GM23338 (cell line): ENCODE measurements around the gene MDM4. TPM values are rescaled to one million over a fixed set of nuclear protein-coding genes. Genes with fewer than 3 reads are reported as not detected.

ENCODE experiments used
- ATAC-seq: fragments of 200-7000 bp; cut with Tn5 transposase; 3 replicates; pipeline ENCODE4 v1.9.1; 2020
- DNase-seq: peaks from one replicate; pipeline ENCODE4 v3.0.0-alpha.2; 2015; ENCODE audit warnings: low spot score
- H2AFZ ChIP-seq: fragments of 200-600 bp; sonication (generic); 2 replicates; pipeline ENCODE4 v1.8.0; 2016; ENCODE audit warnings: antibody characterized with exemption, mild to moderate bottlenecking, moderate library complexity
- H3F3A ChIP-seq: fragments of 200-600 bp; sonication (generic); replicated peaks from 2 replicates; pipeline ENCODE4 v1.8.0; 2017; ENCODE audit warnings: antibody characterized with exemption, mixed run types, low read depth
- H3K27ac ChIP-seq: fragments of 200-600 bp; sonication (generic); 2 replicates; pipeline ENCODE4 v1.6.1; 2016; ENCODE audit warnings: low read depth
- H3K27me3 ChIP-seq: fragments of 200-600 bp; sonication (generic); 2 replicates; pipeline ENCODE4 v1.8.0; 2016; ENCODE audit warnings: mild to moderate bottlenecking, mixed run types, moderate library complexity; ENCODE audit not compliant: insufficient read depth
- H3K36me3 ChIP-seq: fragments of 200-600 bp; sonication (generic); 2 replicates; pipeline ENCODE4 v1.8.0; 2016; ENCODE audit warnings: mild to moderate bottlenecking; ENCODE audit not compliant: insufficient read depth
- H3K4me1 ChIP-seq: fragments of 200-600 bp; sonication (generic); 2 replicates; pipeline ENCODE4 v1.8.0; 2016; ENCODE audit warnings: mild to moderate bottlenecking, moderate library complexity; ENCODE audit not compliant: insufficient read depth
- H3K4me2 ChIP-seq: fragments of 200-600 bp; sonication (generic); 2 replicates; pipeline ENCODE4 v1.7.1; 2017; ENCODE audit warnings: mixed run types
- H3K4me3 ChIP-seq: fragments of 200-600 bp; sonication (generic); 2 replicates; pipeline ENCODE4 v1.6.1; 2016; ENCODE audit warnings: mixed run types
- H3K79me2 ChIP-seq: fragments of 200-600 bp; sonication (generic); replicated peaks from 2 replicates; pipeline ENCODE4 v1.8.0; 2017; ENCODE audit warnings: mild to moderate bottlenecking; ENCODE audit not compliant: insufficient read depth
- H3K9me2 ChIP-seq: fragments of 200-600 bp; sonication (generic); 2 replicates; pipeline ENCODE4 v1.8.0; 2017; ENCODE audit not compliant: insufficient read depth
- H4K20me1 ChIP-seq: fragments of 200-600 bp; sonication (generic); replicated peaks from 2 replicates; pipeline ENCODE4 v1.8.0; 2017; ENCODE audit warnings: mild to moderate bottlenecking; ENCODE audit not compliant: insufficient read depth
- H3K27ac Mint-ChIP-seq: 2 replicates; pipeline ENCODE4 v1.8.0; 2020; ENCODE audit warnings: inconsistent platforms, mild to moderate bottlenecking, moderate library complexity, mixed read lengths
- H3K27me3 Mint-ChIP-seq: 3 replicates; pipeline ENCODE4 v1.8.0; 2022; ENCODE audit warnings: low read depth, mild to moderate bottlenecking, moderate library complexity, mixed read lengths, inconsistent platforms; ENCODE audit not compliant: insufficient read depth, poor library complexity
- H3K36me3 Mint-ChIP-seq: 3 replicates; pipeline ENCODE4 v1.8.0; 2021; ENCODE audit warnings: low read depth, mild to moderate bottlenecking, inconsistent platforms, moderate library complexity, mixed read lengths
- H3K4me1 Mint-ChIP-seq: 3 replicates; pipeline ENCODE4 v1.8.0; 2020; ENCODE audit warnings: mild to moderate bottlenecking, inconsistent platforms, mixed read lengths
- H3K4me3 Mint-ChIP-seq: 3 replicates; pipeline ENCODE4 v1.8.0; 2021; ENCODE audit warnings: moderate library complexity, mild to moderate bottlenecking, inconsistent platforms, mixed read lengths
- H3K9me3 Mint-ChIP-seq: 3 replicates; pipeline ENCODE4 v1.8.0; 2020; ENCODE audit warnings: moderate library complexity, mild to moderate bottlenecking, inconsistent platforms, mixed read lengths
- CREB1 ChIP-seq: fragments of 250-450 bp; sonication (Bioruptor Pico); IDR thresholded peaks from 2 replicates; pipeline ENCODE4 v1.5.0; 2020; ENCODE audit warnings: low read depth, mild to moderate bottlenecking, moderate library complexity
- EZH2 ChIP-seq: fragments of 200-600 bp; sonication (generic); IDR thresholded peaks from one replicate; pipeline ENCODE4 v1.8.0; 2017; ENCODE audit warnings: antibody characterized with exemption, mild to moderate bottlenecking, low read depth; ENCODE audit not compliant: unreplicated experiment
- EZH2phosphoT487 ChIP-seq: fragments of 200-600 bp; sonication (generic); IDR thresholded peaks from one replicate; pipeline ENCODE4 v1.8.1; 2018; ENCODE audit warnings: antibody characterized with exemption; ENCODE audit not compliant: unreplicated experiment
- JUNB ChIP-seq: IDR thresholded peaks from one replicate; pipeline ENCODE4 v1.6.1; 2016; ENCODE audit warnings: antibody characterized with exemption; ENCODE audit not compliant: unreplicated experiment
- POLR2AphosphoS5 ChIP-seq: IDR thresholded peaks from 2 replicates; pipeline ENCODE4 v1.6.1; 2016; ENCODE audit warnings: antibody characterized with exemption, low read depth
- STAT1 ChIP-seq: IDR thresholded peaks from one replicate; pipeline ENCODE4 v1.6.1; 2016; ENCODE audit warnings: antibody characterized with exemption; ENCODE audit not compliant: unreplicated experiment
- ZNF114 ChIP-seq: fragments of 250-450 bp; sonication (Bioruptor Pico); IDR thresholded peaks from 2 replicates; pipeline ENCODE4 v1.5.0; 2020; ENCODE audit warnings: mild to moderate bottlenecking, moderate library complexity
- ZNF331 ChIP-seq: fragments of 250-450 bp; sonication (Bioruptor Pico); IDR thresholded peaks from 2 replicates; pipeline ENCODE4 v1.5.0; 2020; ENCODE audit warnings: low read depth, mild to moderate bottlenecking, moderate library complexity
- polyA plus RNA-seq: library from polyadenylated mRNA; unstranded; fragments of >200 nt; fragmentation: Nextera tagmentation; extraction: Ambion mirVana; gene quantifications from 2 replicates; pipeline ENCODE4 v1.2.1, GENCODE V29; 2016
- total RNA-seq: library from RNA; depleted of rRNA; stranded (reverse); fragments of >200 nt; shearing (Covaris generic); gene quantifications from 2 replicates; pipeline ENCODE4 v1.2.3, GENCODE V29; 2014
- TF ChIP-seq, protein P1 (sequence below): fragments of 250-450 bp; sonication (Bioruptor Pico); IDR thresholded peaks from 2 replicates; pipeline ENCODE4 v1.5.0; 2020; ENCODE audit warnings: mild to moderate bottlenecking, moderate library complexity
- TF ChIP-seq, protein P2 (sequence below): IDR thresholded peaks from one replicate; pipeline ENCODE4 v1.6.1; 2018; ENCODE audit warnings: antibody characterized with exemption; ENCODE audit not compliant: unreplicated experiment
- TF ChIP-seq, protein P3 (sequence below): IDR thresholded peaks from 2 replicates; pipeline ENCODE4 v1.6.1; 2016; ENCODE audit warnings: antibody characterized with exemption
- TF ChIP-seq, protein P4 (sequence below), 2 experiments: fragments of 200-600 bp in 1 of 2; sonication (generic) in 1 of 2; conservative IDR thresholded peaks; 2 replicates each; pipeline versions ENCODE4 v1.5.1 to v1.6.1; 2016 to 2017; ENCODE audit warnings: antibody characterized with exemption in 2 of 2, low read depth in 2 of 2, mild to moderate bottlenecking in 2 of 2, moderate library complexity in 1 of 2

Gene MDM4
- total and polyA plus RNA-seq, 2 experiments from 2014 or later: 24.8 to 56.1 TPM

DNA sequence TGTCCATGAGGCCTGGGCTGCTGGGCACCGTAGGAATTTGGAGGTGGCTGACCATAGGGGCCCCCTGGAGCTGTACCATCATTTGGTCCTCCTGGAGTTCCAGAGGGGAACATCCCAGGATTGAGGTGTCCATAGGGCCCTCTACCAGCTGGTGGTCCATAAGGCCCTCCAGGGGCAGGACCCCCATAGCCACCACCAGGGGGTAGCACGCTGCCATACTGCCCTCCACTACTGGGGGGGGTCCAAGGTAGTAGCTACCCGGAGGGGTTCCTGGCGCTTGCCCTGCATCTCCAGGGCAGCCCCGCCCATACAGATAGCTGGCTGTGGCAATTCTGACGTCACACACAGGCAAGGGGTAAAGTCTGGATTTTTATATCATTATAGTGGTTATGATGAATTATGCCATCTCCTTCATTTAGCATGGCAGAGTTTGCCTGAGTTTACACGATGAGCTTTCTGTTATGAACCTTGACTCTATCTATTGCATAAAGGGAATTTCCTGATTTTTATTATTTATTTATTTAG, 13.2 kb downstream of the MDM4 start (continued):
- TF ChIP-seq, protein P1, sequence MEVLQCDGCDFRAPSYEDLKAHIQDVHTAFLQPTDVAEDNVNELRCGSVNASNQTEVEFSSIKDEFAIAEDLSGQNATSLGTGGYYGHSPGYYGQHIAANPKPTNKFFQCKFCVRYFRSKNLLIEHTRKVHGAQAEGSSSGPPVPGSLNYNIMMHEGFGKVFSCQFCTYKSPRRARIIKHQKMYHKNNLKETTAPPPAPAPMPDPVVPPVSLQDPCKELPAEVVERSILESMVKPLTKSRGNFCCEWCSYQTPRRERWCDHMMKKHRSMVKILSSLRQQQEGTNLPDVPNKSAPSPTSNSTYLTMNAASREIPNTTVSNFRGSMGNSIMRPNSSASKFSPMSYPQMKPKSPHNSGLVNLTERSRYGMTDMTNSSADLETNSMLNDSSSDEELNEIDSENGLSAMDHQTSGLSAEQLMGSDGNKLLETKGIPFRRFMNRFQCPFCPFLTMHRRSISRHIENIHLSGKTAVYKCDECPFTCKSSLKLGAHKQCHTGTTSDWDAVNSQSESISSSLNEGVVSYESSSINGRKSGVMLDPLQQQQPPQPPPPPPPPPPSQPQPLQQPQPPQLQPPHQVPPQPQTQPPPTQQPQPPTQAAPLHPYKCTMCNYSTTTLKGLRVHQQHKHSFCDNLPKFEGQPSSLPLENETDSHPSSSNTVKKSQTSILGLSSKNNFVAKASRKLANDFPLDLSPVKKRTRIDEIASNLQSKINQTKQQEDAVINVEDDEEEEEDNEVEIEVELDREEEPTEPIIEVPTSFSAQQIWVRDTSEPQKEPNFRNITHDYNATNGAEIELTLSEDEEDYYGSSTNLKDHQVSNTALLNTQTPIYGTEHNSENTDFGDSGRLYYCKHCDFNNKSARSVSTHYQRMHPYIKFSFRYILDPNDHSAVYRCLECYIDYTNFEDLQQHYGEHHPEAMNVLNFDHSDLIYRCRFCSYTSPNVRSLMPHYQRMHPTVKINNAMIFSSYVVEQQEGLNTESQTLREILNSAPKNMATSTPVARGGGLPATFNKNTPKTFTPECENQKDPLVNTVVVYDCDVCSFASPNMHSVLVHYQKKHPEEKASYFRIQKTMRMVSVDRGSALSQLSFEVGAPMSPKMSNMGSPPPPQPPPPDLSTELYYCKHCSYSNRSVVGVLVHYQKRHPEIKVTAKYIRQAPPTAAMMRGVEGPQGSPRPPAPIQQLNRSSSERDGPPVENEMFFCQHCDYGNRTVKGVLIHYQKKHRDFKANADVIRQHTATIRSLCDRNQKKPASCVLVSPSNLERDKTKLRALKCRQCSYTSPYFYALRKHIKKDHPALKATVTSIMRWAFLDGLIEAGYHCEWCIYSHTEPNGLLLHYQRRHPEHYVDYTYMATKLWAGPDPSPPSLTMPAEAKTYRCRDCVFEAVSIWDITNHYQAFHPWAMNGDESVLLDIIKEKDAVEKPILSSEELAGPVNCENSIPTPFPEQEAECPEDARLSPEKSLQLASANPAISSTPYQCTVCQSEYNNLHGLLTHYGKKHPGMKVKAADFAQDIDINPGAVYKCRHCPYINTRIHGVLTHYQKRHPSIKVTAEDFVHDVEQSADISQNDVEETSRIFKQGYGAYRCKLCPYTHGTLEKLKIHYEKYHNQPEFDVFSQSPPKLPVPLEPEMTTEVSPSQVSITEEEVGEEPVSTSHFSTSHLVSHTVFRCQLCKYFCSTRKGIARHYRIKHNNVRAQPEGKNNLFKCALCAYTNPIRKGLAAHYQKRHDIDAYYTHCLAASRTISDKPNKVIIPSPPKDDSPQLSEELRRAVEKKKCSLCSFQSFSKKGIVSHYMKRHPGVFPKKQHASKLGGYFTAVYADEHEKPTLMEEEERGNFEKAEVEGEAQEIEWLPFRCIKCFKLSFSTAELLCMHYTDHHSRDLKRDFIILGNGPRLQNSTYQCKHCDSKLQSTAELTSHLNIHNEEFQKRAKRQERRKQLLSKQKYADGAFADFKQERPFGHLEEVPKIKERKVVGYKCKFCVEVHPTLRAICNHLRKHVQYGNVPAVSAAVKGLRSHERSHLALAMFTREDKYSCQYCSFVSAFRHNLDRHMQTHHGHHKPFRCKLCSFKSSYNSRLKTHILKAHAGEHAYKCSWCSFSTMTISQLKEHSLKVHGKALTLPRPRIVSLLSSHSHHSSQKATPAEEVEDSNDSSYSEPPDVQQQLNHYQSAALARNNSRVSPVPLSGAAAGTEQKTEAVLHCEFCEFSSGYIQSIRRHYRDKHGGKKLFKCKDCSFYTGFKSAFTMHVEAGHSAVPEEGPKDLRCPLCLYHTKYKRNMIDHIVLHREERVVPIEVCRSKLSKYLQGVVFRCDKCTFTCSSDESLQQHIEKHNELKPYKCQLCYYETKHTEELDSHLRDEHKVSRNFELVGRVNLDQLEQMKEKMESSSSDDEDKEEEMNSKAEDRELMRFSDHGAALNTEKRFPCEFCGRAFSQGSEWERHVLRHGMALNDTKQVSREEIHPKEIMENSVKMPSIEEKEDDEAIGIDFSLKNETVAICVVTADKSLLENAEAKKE (CRISPR knock-in tag): no peak

DNA sequence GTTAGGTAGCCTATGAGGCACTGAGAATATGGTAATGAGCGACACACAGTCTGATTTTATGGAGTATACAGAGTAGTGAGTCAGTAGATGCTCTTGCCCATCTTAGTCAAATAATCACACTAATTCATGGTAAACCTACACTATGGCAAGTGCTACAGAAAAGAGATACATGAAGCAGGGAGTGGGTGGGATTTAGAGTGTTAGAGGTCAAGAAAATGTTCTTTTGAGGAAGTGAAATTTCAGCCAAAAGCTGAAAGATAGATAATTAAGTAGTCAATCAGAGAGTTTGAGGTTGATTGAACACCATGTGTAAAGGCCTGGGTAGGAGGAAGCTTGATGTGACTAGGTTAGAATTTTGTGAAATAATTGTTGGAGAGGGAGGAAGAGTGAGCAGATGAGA, 14.7 kb downstream of the MDM4 start:
- Histone ChIP-seq H3K36me3 (peaks cover 65% of the 10 kb centered on the region), H3K4me2 (no peak overlapping the region), H3F3A (no peaks in the 10 kb centered on the region; the same call in 1 of the 2 replicates), H3K27me3 (no peaks in the 10 kb centered on the region), H3K9me2 (no peaks in the 10 kb centered on the region), H3K4me1 (no peaks in the 10 kb centered on the region), H4K20me1 (peaks cover 10% of the 10 kb centered on the region), H3K27ac (peak overlapping the region; percentile 32; the same call in 1 of the 2 replicates), H2AFZ (no peak overlapping the region), H3K4me3 (no peak overlapping the region), H3K79me2 (peaks cover 5% of the 10 kb centered on the region; the same call in 1 of the 2 replicates)
- no peak for DNase-seq
- Mint-ChIP-seq H3K4me1 (no peaks in the 10 kb centered on the region), H3K27me3 (no peaks in the 10 kb centered on the region), H3K9me3 (no peaks in the 10 kb centered on the region), H3K27ac (no peak overlapping the region), H3K36me3 (peaks cover 72% of the 10 kb centered on the region), H3K4me3 (no peak overlapping the region)
- no peak for ATAC-seq
- TF ChIP-seq, protein P2, sequence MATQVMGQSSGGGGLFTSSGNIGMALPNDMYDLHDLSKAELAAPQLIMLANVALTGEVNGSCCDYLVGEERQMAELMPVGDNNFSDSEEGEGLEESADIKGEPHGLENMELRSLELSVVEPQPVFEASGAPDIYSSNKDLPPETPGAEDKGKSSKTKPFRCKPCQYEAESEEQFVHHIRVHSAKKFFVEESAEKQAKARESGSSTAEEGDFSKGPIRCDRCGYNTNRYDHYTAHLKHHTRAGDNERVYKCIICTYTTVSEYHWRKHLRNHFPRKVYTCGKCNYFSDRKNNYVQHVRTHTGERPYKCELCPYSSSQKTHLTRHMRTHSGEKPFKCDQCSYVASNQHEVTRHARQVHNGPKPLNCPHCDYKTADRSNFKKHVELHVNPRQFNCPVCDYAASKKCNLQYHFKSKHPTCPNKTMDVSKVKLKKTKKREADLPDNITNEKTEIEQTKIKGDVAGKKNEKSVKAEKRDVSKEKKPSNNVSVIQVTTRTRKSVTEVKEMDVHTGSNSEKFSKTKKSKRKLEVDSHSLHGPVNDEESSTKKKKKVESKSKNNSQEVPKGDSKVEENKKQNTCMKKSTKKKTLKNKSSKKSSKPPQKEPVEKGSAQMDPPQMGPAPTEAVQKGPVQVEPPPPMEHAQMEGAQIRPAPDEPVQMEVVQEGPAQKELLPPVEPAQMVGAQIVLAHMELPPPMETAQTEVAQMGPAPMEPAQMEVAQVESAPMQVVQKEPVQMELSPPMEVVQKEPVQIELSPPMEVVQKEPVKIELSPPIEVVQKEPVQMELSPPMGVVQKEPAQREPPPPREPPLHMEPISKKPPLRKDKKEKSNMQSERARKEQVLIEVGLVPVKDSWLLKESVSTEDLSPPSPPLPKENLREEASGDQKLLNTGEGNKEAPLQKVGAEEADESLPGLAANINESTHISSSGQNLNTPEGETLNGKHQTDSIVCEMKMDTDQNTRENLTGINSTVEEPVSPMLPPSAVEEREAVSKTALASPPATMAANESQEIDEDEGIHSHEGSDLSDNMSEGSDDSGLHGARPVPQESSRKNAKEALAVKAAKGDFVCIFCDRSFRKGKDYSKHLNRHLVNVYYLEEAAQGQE: no peak
- TF ChIP-seq JUNB (no peak), POLR2AphosphoS5 (no peak), CREB1 (no peak), EZH2phosphoT487 (no peak), ZNF114 (CRISPR knock-in tag) (no peak), ZNF331 (no peak), EZH2 (no peak), STAT1 (no peak)
- TF ChIP-seq, protein P3, sequence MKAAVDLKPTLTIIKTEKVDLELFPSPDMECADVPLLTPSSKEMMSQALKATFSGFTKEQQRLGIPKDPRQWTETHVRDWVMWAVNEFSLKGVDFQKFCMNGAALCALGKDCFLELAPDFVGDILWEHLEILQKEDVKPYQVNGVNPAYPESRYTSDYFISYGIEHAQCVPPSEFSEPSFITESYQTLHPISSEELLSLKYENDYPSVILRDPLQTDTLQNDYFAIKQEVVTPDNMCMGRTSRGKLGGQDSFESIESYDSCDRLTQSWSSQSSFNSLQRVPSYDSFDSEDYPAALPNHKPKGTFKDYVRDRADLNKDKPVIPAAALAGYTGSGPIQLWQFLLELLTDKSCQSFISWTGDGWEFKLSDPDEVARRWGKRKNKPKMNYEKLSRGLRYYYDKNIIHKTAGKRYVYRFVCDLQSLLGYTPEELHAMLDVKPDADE: no peak
- TF ChIP-seq, protein P4, sequence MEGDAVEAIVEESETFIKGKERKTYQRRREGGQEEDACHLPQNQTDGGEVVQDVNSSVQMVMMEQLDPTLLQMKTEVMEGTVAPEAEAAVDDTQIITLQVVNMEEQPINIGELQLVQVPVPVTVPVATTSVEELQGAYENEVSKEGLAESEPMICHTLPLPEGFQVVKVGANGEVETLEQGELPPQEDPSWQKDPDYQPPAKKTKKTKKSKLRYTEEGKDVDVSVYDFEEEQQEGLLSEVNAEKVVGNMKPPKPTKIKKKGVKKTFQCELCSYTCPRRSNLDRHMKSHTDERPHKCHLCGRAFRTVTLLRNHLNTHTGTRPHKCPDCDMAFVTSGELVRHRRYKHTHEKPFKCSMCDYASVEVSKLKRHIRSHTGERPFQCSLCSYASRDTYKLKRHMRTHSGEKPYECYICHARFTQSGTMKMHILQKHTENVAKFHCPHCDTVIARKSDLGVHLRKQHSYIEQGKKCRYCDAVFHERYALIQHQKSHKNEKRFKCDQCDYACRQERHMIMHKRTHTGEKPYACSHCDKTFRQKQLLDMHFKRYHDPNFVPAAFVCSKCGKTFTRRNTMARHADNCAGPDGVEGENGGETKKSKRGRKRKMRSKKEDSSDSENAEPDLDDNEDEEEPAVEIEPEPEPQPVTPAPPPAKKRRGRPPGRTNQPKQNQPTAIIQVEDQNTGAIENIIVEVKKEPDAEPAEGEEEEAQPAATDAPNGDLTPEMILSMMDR (conservative IDR thresholded peaks at IDR 0.05; ENCODE audit: low read depth in 2 of 2): no peak
